Effector memory CD4-positive, alpha-beta T cell (primary cell): ENCODE measurements around the gene DDR2.

Experiments used
- DNase-seq, 3 donors: peaks; one replicate each; pipeline ENCODE4 v3.0.0-alpha.2; 2020
- H3K27ac ChIP-seq: 2 replicates; pipeline ENCODE4 v1.7.0; 2013; ENCODE audit warnings: mild to moderate bottlenecking, low read length, moderate library complexity; ENCODE audit not compliant: insufficient read depth, poor library complexity, severe bottlenecking
- H3K27me3 ChIP-seq: replicated peaks from 2 replicates; pipeline ENCODE4 v1.7.0; 2013; ENCODE audit warnings: mild to moderate bottlenecking, low read length; ENCODE audit not compliant: insufficient read depth, control insufficient read depth, poor library complexity, severe bottlenecking
- H3K36me3 ChIP-seq: 2 replicates; pipeline ENCODE4 v1.7.0; 2013; ENCODE audit warnings: mild to moderate bottlenecking, low read length, moderate library complexity; ENCODE audit not compliant: control insufficient read depth, insufficient read depth
- H3K4me1 ChIP-seq: 2 replicates; pipeline ENCODE4 v1.7.0; 2013; ENCODE audit warnings: low read length, mild to moderate bottlenecking; ENCODE audit not compliant: control insufficient read depth, insufficient read depth, poor library complexity, severe bottlenecking
- H3K4me3 ChIP-seq: 2 replicates; pipeline ENCODE4 v1.7.0; 2013; ENCODE audit warnings: low read length, low read depth, mild to moderate bottlenecking; ENCODE audit not compliant: insufficient read depth, poor library complexity, severe bottlenecking
- H3K9me3 ChIP-seq: 2 replicates; pipeline ENCODE4 v1.7.0; 2013; ENCODE audit warnings: mild to moderate bottlenecking, low read length, moderate library complexity; ENCODE audit not compliant: control insufficient read depth

DDR2 gene

DNA sequence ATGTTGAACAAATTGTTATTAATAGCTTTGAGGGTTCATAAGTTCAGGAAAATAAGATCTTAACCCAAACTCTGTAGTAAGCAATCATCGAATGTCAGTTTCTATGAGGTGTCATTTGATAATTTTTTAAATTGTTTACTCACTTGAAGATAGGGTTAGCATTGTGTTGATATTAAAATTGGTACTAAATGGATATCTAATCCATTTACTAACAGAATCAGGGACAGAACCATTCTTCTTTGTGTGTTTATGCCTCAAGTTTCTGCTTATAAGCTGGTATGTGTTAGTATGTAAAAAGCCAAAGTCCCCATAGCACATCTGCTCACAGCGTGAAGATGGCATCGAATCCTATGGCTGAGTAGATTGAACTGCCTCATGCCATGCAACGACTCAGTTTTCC lies 13.4 kb downstream of the DDR2 start:
- Histone ChIP-seq H3K4me3 (no peak overlapping the region), H3K9me3 (no peaks in the 10 kb centered on the region), H3K4me1 (no peaks in the 10 kb centered on the region), H3K27me3 (no peaks in the 10 kb centered on the region), H3K36me3 (no peaks in the 10 kb centered on the region), H3K27ac (no peak overlapping the region)
- no peak for DNase-seq

DNA sequence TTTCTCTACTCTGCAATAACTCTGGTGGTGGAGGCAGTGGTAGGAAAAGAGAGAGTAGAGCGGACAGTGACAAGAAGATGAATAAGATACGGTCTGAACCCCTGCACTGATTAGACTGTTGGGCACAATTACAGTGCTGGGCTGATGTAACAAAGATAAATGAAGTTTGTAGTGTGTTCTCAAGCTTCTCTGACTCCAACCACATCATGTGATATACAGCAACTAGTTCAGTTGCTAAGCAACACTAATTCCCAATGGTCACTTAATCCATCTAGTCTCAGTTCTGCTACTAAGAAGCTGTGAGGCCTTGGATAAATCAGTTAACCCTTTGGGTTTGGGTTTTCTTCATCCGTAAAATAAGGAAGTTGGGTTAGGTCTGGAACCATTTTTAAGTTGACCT lies 17.3 kb downstream of the DDR2 start:
- H3K9me3 ChIP-seq = no peaks in the 10 kb centered on the region
- H3K4me3 ChIP-seq = no peak overlapping the region
- no peak overlapping the region for H3K27ac ChIP-seq
- no peak for DNase-seq
- H3K36me3 ChIP-seq = no peaks in the 10 kb centered on the region
- H3K27me3 ChIP-seq = no peaks in the 10 kb centered on the region
- no peaks in the 10 kb centered on the region for H3K4me1 ChIP-seq

DNA sequence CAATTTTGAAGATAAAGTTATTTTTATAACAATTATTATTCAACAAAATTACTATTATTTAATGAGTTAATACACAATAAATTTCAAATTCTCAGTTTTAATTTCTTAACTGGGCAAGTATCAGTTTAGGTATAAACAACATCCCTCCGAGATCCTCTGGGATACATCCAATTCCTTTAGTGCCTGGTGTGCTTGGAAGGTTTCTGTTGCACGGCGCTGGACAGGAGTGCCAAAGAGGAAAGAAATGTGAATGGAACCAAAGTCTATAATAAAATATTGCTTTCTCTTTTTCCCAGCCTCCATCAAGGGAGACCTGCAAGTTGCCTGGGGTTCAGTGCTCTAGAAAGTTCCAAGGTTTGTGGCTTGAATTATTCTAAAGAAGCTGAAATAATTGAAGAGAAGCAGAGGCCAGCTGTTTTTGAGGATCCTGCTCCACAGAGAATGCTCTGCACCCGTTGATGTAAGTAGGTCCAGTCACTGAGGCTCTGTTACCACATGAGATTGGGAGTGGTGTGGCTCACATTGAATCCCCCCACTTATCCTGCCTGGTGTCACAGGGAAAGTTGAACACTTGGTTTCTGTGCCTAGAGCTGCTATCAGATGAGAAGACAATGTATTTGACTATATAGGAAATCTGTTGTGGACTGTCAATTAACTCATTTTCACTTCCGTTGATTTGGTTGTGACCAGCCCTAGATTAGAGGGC lies 22.8 kb downstream of the DDR2 start:
- Histone ChIP-seq H3K9me3 (no peaks in the 10 kb centered on the region), H3K4me3 (no peak overlapping the region), H3K27me3 (no peaks in the 10 kb centered on the region), H3K27ac (no peak overlapping the region), H3K4me1 (no peaks in the 10 kb centered on the region), H3K36me3 (no peaks in the 10 kb centered on the region)
- no peak for DNase-seq

DNA sequence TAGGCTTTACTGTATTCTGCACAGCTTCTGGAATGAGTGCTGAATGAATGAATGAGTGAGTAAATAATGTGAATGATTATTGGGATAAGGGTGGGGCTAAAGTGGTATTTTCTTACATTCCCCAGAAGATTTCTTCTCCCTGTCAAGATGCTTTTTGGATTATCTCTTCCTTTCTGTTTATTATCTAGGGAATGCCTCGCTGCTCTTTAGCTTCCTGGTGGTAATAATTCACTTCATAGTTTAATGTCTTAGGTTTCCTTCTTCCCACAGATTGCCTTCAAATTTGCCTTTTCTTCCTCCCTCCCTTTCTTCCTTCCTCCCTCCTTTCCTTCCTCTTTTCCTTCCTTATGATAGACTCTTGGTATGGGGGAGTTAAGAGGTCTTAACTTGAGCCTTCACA lies 24.0 kb downstream of the DDR2 start:
- Histone ChIP-seq H3K27me3 (no peaks in the 10 kb centered on the region), H3K4me3 (no peak overlapping the region), H3K9me3 (no peaks in the 10 kb centered on the region), H3K27ac (no peak overlapping the region), H3K36me3 (no peaks in the 10 kb centered on the region), H3K4me1 (no peaks in the 10 kb centered on the region)
- no peak for DNase-seq

DNA sequence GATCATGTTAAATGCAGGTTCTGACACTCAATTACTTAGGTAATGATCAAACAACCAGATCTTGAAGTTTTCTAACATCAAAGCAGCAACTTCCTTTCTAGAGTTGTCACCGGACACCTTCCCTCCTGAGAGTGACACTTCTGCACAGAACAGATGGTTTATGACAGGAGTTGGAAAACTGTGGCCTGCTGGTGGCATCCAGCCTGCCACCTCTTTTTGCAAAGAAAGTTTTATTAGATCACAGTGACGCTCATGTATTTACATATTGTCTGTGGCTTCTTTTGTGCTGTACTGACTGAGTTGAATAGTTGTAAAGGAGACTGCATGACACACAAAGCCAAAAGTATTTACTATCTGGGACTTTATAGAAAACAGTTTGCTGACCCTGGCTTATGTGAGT lies 28.3 kb downstream of the DDR2 start:
- Histone ChIP-seq H3K27ac (no peak overlapping the region), H3K9me3 (no peaks in the 10 kb centered on the region)

DNA sequence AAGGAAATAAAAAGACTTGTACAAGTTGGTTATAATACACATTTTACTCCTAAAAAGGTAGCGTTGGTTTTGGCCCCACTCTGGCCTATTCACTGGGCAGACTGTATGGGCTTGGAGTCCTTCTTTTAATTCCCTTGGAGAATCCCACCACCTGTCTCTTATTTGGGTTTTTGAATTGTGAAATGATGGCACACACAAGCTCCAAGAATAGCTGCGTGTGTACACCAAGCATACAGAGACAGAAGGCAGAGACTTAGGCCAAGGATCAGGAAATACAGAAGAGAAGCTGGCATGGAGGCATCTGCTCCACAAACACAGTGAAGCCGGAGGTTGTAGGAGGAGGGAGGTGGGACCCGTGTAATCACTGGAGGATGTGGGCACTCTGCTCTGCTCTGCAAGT lies 29.1 kb downstream of the DDR2 start:
- Histone ChIP-seq H3K36me3 (no peaks in the 10 kb centered on the region), H3K4me1 (no peaks in the 10 kb centered on the region), H3K4me3 (no peak overlapping the region), H3K27me3 (no peaks in the 10 kb centered on the region), H3K9me3 (no peaks in the 10 kb centered on the region), H3K27ac (no peak overlapping the region)
- no peak for DNase-seq

More for the DNA sequence above, 28.3 kb downstream of the DDR2 start:
- H3K36me3 ChIP-seq = no peaks in the 10 kb centered on the region
- H3K4me3 ChIP-seq = no peak overlapping the region
- H3K4me1 ChIP-seq = no peaks in the 10 kb centered on the region
- H3K27me3 ChIP-seq = no peaks in the 10 kb centered on the region
- no peak for DNase-seq

DNA sequence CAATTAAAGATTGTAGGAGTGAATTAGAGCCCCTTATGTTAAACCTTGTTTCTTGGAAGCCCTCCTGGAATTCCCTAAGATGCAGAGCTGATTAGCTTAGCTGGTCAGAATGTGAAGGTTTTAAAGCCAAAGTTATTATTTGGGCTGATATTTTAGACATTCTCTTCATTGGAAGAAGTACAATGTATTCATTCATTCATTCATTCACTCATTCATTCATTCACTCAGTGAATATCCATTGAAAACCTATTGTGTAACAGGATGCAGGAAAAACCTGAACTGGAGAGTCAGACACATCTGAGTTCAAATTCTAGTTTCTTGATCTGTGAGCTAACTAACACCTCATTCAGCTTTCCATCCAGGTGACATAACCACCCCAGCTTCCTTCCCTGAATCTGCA lies 29.7 kb downstream of the DDR2 start:
- no peaks in the 10 kb centered on the region for H3K4me1 ChIP-seq
- no peaks in the 10 kb centered on the region for H3K27me3 ChIP-seq
- H3K27ac ChIP-seq = no peak overlapping the region

DNA sequence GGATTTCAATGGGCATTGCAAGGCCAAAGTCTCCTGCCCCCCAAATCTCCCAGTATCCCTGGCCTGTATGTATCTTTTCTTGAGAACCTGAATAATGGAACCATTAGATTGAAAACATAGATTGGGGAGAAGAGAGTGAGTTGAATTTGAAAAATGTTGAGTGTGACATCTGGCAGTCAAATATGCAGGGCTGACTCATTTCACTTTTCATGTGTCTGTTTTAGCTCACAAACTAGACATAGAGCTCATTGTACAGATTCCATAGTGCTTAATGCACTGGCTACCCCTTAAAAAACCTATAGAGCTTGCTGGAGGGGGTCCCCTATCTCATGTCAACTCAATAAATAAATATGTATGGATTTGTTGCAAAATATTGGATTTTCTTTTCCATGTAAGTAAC lies 30.8 kb downstream of the DDR2 start:
- no peaks in the 10 kb centered on the region for H3K4me1 ChIP-seq
- H3K27ac ChIP-seq = no peak overlapping the region
- H3K9me3 ChIP-seq = no peaks in the 10 kb centered on the region
- no peaks in the 10 kb centered on the region for H3K27me3 ChIP-seq
- no peak overlapping the region for H3K4me3 ChIP-seq
- no peak for DNase-seq
- H3K36me3 ChIP-seq = no peaks in the 10 kb centered on the region

More for the DNA sequence above, 29.7 kb downstream of the DDR2 start:
- Histone ChIP-seq H3K4me3 (no peak overlapping the region), H3K36me3 (no peaks in the 10 kb centered on the region), H3K9me3 (no peaks in the 10 kb centered on the region)
- no peak for DNase-seq

DNA sequence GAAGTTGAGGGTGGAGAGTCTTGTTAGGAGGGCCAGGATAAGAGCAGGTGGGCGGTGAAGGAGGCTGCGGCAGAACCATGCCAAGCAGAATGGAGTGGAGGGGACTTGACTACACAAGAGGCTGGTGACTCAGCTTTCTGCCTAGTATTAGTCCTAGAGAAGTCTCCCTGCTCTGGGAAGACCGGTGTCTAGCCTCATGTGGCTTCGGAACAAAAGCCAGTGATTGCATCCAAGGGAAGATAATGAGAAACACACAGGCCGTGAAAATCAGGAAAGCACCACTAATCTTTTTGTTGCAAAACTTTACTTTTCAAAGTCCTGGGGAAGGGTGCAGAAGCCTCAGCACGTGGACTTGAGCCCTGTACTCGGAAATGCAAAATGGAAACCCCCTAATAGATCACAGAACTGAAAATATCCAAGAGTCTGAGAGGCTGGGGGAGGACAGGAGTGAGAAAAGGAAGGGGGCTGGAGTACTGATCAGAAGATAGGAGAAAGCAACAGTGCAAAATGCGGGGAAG lies 31.4 kb downstream of the DDR2 start:
- no peak overlapping the region for H3K4me3 ChIP-seq
- no peak overlapping the region for H3K27ac ChIP-seq
- H3K4me1 ChIP-seq = no peaks in the 10 kb centered on the region

DNA sequence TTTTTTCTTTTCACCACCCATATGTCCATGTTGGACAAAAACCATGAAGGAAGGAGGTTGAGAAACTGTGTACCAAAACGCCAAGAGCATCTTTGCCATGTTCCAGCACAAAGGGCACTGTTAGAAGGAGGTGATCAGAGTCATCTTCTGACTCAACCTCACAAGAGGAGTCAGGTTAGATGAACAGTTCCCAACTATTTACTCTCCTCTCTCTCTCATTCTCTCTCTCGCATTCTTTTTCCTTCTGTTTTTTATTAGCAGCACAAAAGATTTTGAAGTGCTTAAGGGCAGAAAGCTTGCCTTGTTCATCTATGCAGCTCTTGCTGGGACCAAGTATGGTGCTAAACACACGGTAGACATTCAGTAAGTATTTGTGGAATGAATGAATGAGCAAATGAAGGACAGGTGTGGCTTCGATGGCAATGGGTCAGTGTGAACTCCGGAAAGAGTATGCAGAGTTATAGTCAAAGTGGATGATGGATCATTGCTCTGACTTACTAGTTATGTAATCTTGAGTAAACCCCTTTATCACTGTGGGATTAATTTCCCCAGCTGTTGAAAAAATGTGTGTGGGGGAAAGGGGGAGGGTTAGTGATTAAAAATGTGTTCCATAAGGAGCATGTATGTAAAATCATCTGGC lies 33.9 kb downstream of the DDR2 start:
- Histone ChIP-seq H3K27ac (no peak overlapping the region), H3K4me3 (no peak overlapping the region), H3K4me1 (no peaks in the 10 kb centered on the region), H3K27me3 (no peaks in the 10 kb centered on the region), H3K36me3 (no peaks in the 10 kb centered on the region), H3K9me3 (no peaks in the 10 kb centered on the region)
- no peak for DNase-seq

More for the DNA sequence above, 31.4 kb downstream of the DDR2 start:
- H3K9me3 ChIP-seq = no peaks in the 10 kb centered on the region
- no peak for DNase-seq
- no peaks in the 10 kb centered on the region for H3K36me3 ChIP-seq
- no peaks in the 10 kb centered on the region for H3K27me3 ChIP-seq
